K562 (cell line): Measurements from ENCODE around the gene SLC39A13. TPM values are rescaled to one million over a fixed set of nuclear protein-coding genes. Genes with fewer than 3 reads are reported as not detected.
A peak's percentile ranks its signal among the peaks of the same experiment; 100 is the strongest.

Source experiments
- CHD1 ChIP-seq: fragments of 200-600 bp; sonication (generic); IDR thresholded peaks from one replicate; pipeline ENCODE4 v1.6.1; 2012; ENCODE audit warnings: mild to moderate bottlenecking, moderate library complexity, low read length, inconsistent platforms
- CREB1 ChIP-seq, 2 experiments: sonication (generic) in 1 of 2; formaldehyde crosslinking in 1 of 2; IDR thresholded peaks; 2 replicates each; pipeline versions ENCODE4 v1.6.1 to v1.8.0; 2012 to 2022; ENCODE audit warnings: inconsistent platforms in 1 of 2, mild to moderate bottlenecking in 1 of 2, missing genetic modification reagents in 1 of 2, moderate library complexity in 1 of 2
- FOXK1 ChIP-seq: sonication (generic); formaldehyde crosslinking; IDR thresholded peaks from 2 replicates; pipeline ENCODE4 v1.8.0; 2022; ENCODE audit warnings: missing genetic modification reagents, mild to moderate bottlenecking, borderline replicate concordance
- KDM1A ChIP-seq, 2 experiments: fragments of 450-650 bp; IDR thresholded peaks; 2 replicates each; pipeline ENCODE4 v1.6.1; 2016; ENCODE audit warnings: mild to moderate bottlenecking in 2 of 2
- MCM3 ChIP-seq: fragments of 450-650 bp; IDR thresholded peaks from 2 replicates; pipeline ENCODE4 v1.6.1; 2016
- MED1 ChIP-seq: sonication (generic); formaldehyde crosslinking; IDR thresholded peaks from 2 replicates; pipeline ENCODE4 v1.8.1; 2023; ENCODE audit warnings: missing genetic modification reagents, borderline replicate concordance
- MEIS2 ChIP-seq: fragments of 450-650 bp; IDR thresholded peaks from 2 replicates; pipeline ENCODE4 v1.6.1; 2014; ENCODE audit warnings: mild to moderate bottlenecking; ENCODE audit not compliant: partially characterized antibody
- MYC ChIP-seq, 2 experiments: fragments of 250-450 bp in 1 of 2; sonication (Bioruptor Pico) in 1 of 2; IDR thresholded peaks; 2 replicates each; pipeline versions ENCODE4 v1.5.1 to v1.6.1; 2012 to 2021; ENCODE audit warnings: low read depth in 2 of 2, borderline replicate concordance in 1 of 2, improper control_type of control experiment in 1 of 2, low read length in 1 of 2, mild to moderate bottlenecking in 1 of 2, moderate library complexity in 1 of 2
- NFIC ChIP-seq: fragments of 450-650 bp; IDR thresholded peaks from 2 replicates; pipeline ENCODE4 v1.6.1; 2017; ENCODE audit warnings: mild to moderate bottlenecking, inconsistent platforms
- PHB2 ChIP-seq: fragments of 450-650 bp; IDR thresholded peaks from 2 replicates; pipeline ENCODE4 v1.6.1; 2017; ENCODE audit warnings: low read depth
- TBP ChIP-seq: optimal IDR thresholded peaks from 2 replicates; pipeline ENCODE3; 2011; ENCODE audit warnings: low read depth, low read length, improper control_type of control experiment
- XRCC4 ChIP-seq: IDR thresholded peaks from one replicate; pipeline ENCODE4 v1.6.1; 2011; ENCODE audit not compliant: insufficient read depth, insufficient read length; ENCODE audit errors: extremely low read depth
- ZBTB7A ChIP-seq: IDR thresholded peaks from 2 replicates; pipeline ENCODE4 v1.6.1; 2011; ENCODE audit warnings: low read depth, mild to moderate bottlenecking, low read length, moderate library complexity, borderline replicate concordance; ENCODE audit not compliant: control insufficient read depth
- ZNF224 ChIP-seq: sonication (generic); formaldehyde crosslinking; IDR thresholded peaks from 2 replicates; pipeline ENCODE4 v1.8.0; 2022; ENCODE audit warnings: mild to moderate bottlenecking, missing genetic modification reagents
- ZNF239 ChIP-seq: fragments of 250-450 bp; sonication (Bioruptor Pico); IDR thresholded peaks from 2 replicates; pipeline ENCODE4 v1.4.0; 2020; ENCODE audit warnings: mild to moderate bottlenecking
- polyA plus RNA-seq, 8 experiments: library from polyadenylated mRNA; depleted of rRNA in 4 of 8; stranded (reverse) in 5 of 8; unstranded in 3 of 8; fragments of >200 nt; fragmentation: Nextera tagmentation in 2 of 8; fragmentation: Illumina TruSeq in 1 of 8; extraction: Ambion mirVana in 2 of 8; extraction: Trizol in 1 of 8; gene quantifications; 2 replicates each; pipeline versions ENCODE4 v1.2.1 to v1.2.3, GENCODE V29; 2011 to 2014; ENCODE audit warnings: inconsistent platforms in 1 of 8, missing spikeins in 1 of 8
- total RNA-seq, 7 experiments: library from RNA; depleted of rRNA in 6 of 7; stranded (reverse); fragments of >200 nt in 6 of 7; fragmentation: Illumina TruSeq in 2 of 7; extraction: Trizol in 2 of 7; gene quantifications; 2 replicates each; pipeline versions ENCODE4 v1.2.1 to v1.2.3, GENCODE V29; 2011 to 2021; ENCODE audit warnings: low replicate concordance in 1 of 7
- TF ChIP-seq, protein P1 (sequence below): sonication (generic); formaldehyde crosslinking; IDR thresholded peaks from 2 replicates; pipeline ENCODE4 v1.8.0; 2022; ENCODE audit warnings: missing genetic modification reagents, mild to moderate bottlenecking, borderline replicate concordance
- TF ChIP-seq, protein P2 (sequence below): fragments of 250-450 bp; sonication (Bioruptor Pico); IDR thresholded peaks from 2 replicates; pipeline ENCODE4 v1.4.0; 2020; ENCODE audit warnings: mild to moderate bottlenecking, moderate library complexity, borderline replicate concordance
- TF ChIP-seq, protein P3 (sequence below): sonication (generic); formaldehyde crosslinking; IDR thresholded peaks from 2 replicates; pipeline ENCODE4 v1.8.1; 2023; ENCODE audit warnings: mild to moderate bottlenecking, missing genetic modification reagents
- TF ChIP-seq, protein P4 (sequence below), 2 experiments: fragments of 450-650 bp; IDR thresholded peaks; 2 replicates each; pipeline ENCODE4 v1.6.1; 2016

The SLC39A13 gene
- total and polyA plus RNA-seq, 9 of the 15 experiments (the other 6 are each of a cell fraction or from before 2014, with no cell fraction given), result 0.17 to 15.9 (median 3.2) TPM

DNA sequence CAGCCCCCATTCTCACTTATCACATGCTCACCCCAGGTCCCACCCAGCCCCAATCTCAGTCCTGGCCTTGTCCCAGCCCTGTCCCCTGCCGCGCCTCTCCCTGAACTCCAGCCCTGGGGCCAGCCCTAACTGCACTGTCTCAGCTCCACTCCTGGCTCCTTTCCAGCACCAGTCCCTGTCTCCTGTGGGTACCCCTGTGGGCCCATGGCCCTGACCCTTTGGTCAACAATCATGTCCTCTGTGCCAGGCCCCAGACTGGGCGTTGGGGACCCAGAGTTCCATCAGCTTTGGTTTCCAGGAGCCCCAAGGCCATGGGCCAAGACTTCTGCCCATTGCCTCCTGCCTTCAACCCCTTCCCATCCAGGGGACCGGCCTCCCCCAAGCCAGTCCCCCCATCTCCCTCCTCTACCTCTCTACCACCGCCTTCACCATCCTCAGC lies 30.8 kb upstream of the SLC39A13 start (continued):
- TF ChIP-seq MED1 (CRISPR knock-in tag) (no peak), MCM3 (no peak), TBP (peak; percentile 26), CREB1 (IDR thresholded peaks at IDR 0.05) (no peak), CREB1 (CRISPR knock-in tag; IDR thresholded peaks at IDR 0.05) (0 out of 2 replicates have a peak, but pooled peaks have one; percentile 33), NFIC (peak; percentile 94), PHB2 (peak; percentile 7; the same call in 1 of the 2 replicates), XRCC4 (no peak), MEIS2 (no peak), FOXK1 (CRISPR knock-in tag) (0 out of 2 replicates have a peak, but pooled peaks have one; percentile 33), ZNF239 (CRISPR knock-in tag) (no peak), KDM1A (IDR thresholded peaks at IDR 0.05) (peak; percentile 32 to 69; a peak in 3 of 4 replicates), MYC (IDR thresholded peaks at IDR 0.05; ENCODE audit: low read depth, low read length) (0 out of 2 replicates have a peak, but pooled peaks have one; percentile 11), MYC (CRISPR knock-in tag; IDR thresholded peaks at IDR 0.05; ENCODE audit: borderline replicate concordance, low read depth) (no peak), ZNF224 (CRISPR knock-in tag) (0 out of 2 replicates have a peak, but pooled peaks have one; percentile 58), ZBTB7A (0 out of 2 replicates have a peak, but pooled peaks have one; percentile 6), CHD1 (peak; percentile 24)
- TF ChIP-seq, protein P1, sequence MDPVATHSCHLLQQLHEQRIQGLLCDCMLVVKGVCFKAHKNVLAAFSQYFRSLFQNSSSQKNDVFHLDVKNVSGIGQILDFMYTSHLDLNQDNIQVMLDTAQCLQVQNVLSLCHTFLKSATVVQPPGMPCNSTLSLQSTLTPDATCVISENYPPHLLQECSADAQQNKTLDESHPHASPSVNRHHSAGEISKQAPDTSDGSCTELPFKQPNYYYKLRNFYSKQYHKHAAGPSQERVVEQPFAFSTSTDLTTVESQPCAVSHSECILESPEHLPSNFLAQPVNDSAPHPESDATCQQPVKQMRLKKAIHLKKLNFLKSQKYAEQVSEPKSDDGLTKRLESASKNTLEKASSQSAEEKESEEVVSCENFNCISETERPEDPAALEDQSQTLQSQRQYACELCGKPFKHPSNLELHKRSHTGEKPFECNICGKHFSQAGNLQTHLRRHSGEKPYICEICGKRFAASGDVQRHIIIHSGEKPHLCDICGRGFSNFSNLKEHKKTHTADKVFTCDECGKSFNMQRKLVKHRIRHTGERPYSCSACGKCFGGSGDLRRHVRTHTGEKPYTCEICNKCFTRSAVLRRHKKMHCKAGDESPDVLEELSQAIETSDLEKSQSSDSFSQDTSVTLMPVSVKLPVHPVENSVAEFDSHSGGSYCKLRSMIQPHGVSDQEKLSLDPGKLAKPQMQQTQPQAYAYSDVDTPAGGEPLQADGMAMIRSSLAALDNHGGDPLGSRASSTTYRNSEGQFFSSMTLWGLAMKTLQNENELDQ (CRISPR knock-in tag), result 0 out of 2 replicates have a peak, but pooled peaks have one; percentile 74
- TF ChIP-seq, protein P2, sequence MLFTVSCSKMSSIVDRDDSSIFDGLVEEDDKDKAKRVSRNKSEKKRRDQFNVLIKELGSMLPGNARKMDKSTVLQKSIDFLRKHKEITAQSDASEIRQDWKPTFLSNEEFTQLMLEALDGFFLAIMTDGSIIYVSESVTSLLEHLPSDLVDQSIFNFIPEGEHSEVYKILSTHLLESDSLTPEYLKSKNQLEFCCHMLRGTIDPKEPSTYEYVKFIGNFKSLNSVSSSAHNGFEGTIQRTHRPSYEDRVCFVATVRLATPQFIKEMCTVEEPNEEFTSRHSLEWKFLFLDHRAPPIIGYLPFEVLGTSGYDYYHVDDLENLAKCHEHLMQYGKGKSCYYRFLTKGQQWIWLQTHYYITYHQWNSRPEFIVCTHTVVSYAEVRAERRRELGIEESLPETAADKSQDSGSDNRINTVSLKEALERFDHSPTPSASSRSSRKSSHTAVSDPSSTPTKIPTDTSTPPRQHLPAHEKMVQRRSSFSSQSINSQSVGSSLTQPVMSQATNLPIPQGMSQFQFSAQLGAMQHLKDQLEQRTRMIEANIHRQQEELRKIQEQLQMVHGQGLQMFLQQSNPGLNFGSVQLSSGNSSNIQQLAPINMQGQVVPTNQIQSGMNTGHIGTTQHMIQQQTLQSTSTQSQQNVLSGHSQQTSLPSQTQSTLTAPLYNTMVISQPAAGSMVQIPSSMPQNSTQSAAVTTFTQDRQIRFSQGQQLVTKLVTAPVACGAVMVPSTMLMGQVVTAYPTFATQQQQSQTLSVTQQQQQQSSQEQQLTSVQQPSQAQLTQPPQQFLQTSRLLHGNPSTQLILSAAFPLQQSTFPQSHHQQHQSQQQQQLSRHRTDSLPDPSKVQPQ (CRISPR knock-in tag), result no peak
- TF ChIP-seq, protein P3, sequence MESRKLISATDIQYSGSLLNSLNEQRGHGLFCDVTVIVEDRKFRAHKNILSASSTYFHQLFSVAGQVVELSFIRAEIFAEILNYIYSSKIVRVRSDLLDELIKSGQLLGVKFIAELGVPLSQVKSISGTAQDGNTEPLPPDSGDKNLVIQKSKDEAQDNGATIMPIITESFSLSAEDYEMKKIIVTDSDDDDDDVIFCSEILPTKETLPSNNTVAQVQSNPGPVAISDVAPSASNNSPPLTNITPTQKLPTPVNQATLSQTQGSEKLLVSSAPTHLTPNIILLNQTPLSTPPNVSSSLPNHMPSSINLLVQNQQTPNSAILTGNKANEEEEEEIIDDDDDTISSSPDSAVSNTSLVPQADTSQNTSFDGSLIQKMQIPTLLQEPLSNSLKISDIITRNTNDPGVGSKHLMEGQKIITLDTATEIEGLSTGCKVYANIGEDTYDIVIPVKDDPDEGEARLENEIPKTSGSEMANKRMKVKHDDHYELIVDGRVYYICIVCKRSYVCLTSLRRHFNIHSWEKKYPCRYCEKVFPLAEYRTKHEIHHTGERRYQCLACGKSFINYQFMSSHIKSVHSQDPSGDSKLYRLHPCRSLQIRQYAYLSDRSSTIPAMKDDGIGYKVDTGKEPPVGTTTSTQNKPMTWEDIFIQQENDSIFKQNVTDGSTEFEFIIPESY (CRISPR knock-in tag), result 0 out of 2 replicates have a peak, but pooled peaks have one; percentile 43
- TF ChIP-seq, protein P4, sequence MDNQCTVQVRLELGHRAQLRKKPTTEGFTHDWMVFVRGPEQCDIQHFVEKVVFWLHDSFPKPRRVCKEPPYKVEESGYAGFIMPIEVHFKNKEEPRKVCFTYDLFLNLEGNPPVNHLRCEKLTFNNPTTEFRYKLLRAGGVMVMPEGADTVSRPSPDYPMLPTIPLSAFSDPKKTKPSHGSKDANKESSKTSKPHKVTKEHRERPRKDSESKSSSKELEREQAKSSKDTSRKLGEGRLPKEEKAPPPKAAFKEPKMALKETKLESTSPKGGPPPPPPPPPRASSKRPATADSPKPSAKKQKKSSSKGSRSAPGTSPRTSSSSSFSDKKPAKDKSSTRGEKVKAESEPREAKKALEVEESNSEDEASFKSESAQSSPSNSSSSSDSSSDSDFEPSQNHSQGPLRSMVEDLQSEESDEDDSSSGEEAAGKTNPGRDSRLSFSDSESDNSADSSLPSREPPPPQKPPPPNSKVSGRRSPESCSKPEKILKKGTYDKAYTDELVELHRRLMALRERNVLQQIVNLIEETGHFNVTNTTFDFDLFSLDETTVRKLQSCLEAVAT (IDR thresholded peaks at IDR 0.05), result no peak
